ENCODE results near the gene TSHR. TPM values are rescaled to one million over a fixed set of nuclear protein-coding genes. Genes with fewer than 3 reads are reported as not detected.
A peak's percentile ranks its signal among the peaks of the same experiment; 100 is the strongest.

Gene TSHR
- total RNA-seq, 1 experiment from 2014 or later = not detected

- intact Hi-C loops (cut with micrococcal nuclease) = no loop called here
- no peak overlapping the region for H3K27ac Mint-ChIP-seq (ENCODE audit: low read depth, unreplicated experiment)
- no peak overlapping the region for H3K4me3 Mint-ChIP-seq (ENCODE audit: unreplicated experiment)
These were observed 111.3 kb downstream of the TSHR start for GRCh38 chr14:81066672-81067071.

GRCh38 chr14:81067156-81067555 is 111.7 kb downstream of the TSHR start:
- ChIA-PET POLR2A (no interaction called here), CTCF (interaction anchor here (1.9 kb wide), 1 partner anchor 71 kb away, joined by 9 read pairs; no protein-coding TSS in a partner anchor)
- Mint-ChIP-seq H3K36me3 (ENCODE audit: insufficient read depth, unreplicated experiment) (no peaks in the 10 kb centered on the region), H3K4me1 (ENCODE audit: insufficient read depth, unreplicated experiment) (no peaks in the 10 kb centered on the region), H3K4me3 (ENCODE audit: unreplicated experiment) (no peak overlapping the region), H3K27me3 (ENCODE audit: insufficient read depth, unreplicated experiment) (no peaks in the 10 kb centered on the region), H3K9me3 (ENCODE audit: unreplicated experiment) (peaks cover 10% of the 10 kb centered on the region), H3K27ac (ENCODE audit: low read depth, unreplicated experiment) (no peak overlapping the region)
- DNase-seq (ENCODE audit: unreplicated experiment) = no peak
- intact Hi-C loops (cut with micrococcal nuclease) = no loop called here
- TF ChIP-seq CTCF (IDR thresholded peaks at IDR 0.05; ENCODE audit: unreplicated experiment) = no peak
- BruUV-seq (replicated peaks) = no TSS peak

More at GRCh38 chr14:81066672-81067071, 111.3 kb downstream of the TSHR start:
- Mint-ChIP-seq H3K36me3 (ENCODE audit: insufficient read depth, unreplicated experiment) (no peaks in the 10 kb centered on the region), H3K27me3 (ENCODE audit: insufficient read depth, unreplicated experiment) (no peaks in the 10 kb centered on the region), H3K9me3 (ENCODE audit: unreplicated experiment) (peaks cover 10% of the 10 kb centered on the region), H3K4me1 (ENCODE audit: insufficient read depth, unreplicated experiment) (no peaks in the 10 kb centered on the region)
- DNase-seq (ENCODE audit: unreplicated experiment) = no peak
- ChIA-PET POLR2A (no interaction called here), CTCF (interaction anchor here (1.9 kb wide), 1 partner anchor 71 kb away, joined by 9 read pairs; no protein-coding TSS in a partner anchor)
- no peak for TF ChIP-seq CTCF (IDR thresholded peaks at IDR 0.05; ENCODE audit: unreplicated experiment)
- no TSS peak for BruUV-seq (replicated peaks)

GRCh38 chr14:81068176-81068782 is 112.9 kb downstream of the TSHR start:
- BruUV-seq (replicated peaks) = no TSS peak
- Mint-ChIP-seq H3K9me3 (ENCODE audit: unreplicated experiment) (peaks cover 10% of the 10 kb centered on the region), H3K36me3 (ENCODE audit: insufficient read depth, unreplicated experiment) (no peaks in the 10 kb centered on the region), H3K4me1 (ENCODE audit: insufficient read depth, unreplicated experiment) (no peaks in the 10 kb centered on the region), H3K27ac (ENCODE audit: low read depth, unreplicated experiment) (no peak overlapping the region), H3K4me3 (ENCODE audit: unreplicated experiment) (no peak overlapping the region), H3K27me3 (ENCODE audit: insufficient read depth, unreplicated experiment) (no peaks in the 10 kb centered on the region)
- TF ChIP-seq CTCF (IDR thresholded peaks at IDR 0.05; ENCODE audit: unreplicated experiment) = no peak
- ChIA-PET CTCF (interaction anchor here (1.9 kb wide), 1 partner anchor 72 kb away, joined by 9 read pairs; no protein-coding TSS in a partner anchor), POLR2A (no interaction called here)
- DNase-seq (ENCODE audit: unreplicated experiment) = no peak
- intact Hi-C loops (cut with micrococcal nuclease) = no loop called here

- H3K27me3 Mint-ChIP-seq (ENCODE audit: insufficient read depth, unreplicated experiment) = no peaks in the 10 kb centered on the region
- H3K36me3 Mint-ChIP-seq (ENCODE audit: insufficient read depth, unreplicated experiment) = no peaks in the 10 kb centered on the region
- no peak overlapping the region for H3K27ac Mint-ChIP-seq (ENCODE audit: low read depth, unreplicated experiment)
- no TSS peak for BruUV-seq (replicated peaks)
- no peak overlapping the region for H3K4me3 Mint-ChIP-seq (ENCODE audit: unreplicated experiment)
- H3K9me3 Mint-ChIP-seq (ENCODE audit: unreplicated experiment) = peaks cover 10% of the 10 kb centered on the region
- POLR2A ChIA-PET = no interaction called here
- intact Hi-C loops (cut with micrococcal nuclease) = no loop called here
- TF ChIP-seq CTCF (IDR thresholded peaks at IDR 0.05; ENCODE audit: unreplicated experiment) = no peak
- peak; percentile 4 for DNase-seq (ENCODE audit: unreplicated experiment)
- CTCF ChIA-PET = interaction anchor here (1.5 kb wide), 1 partner anchor 74 kb away, joined by 9 read pairs; no protein-coding TSS in a partner anchor
- H3K4me1 Mint-ChIP-seq (ENCODE audit: insufficient read depth, unreplicated experiment) = no peaks in the 10 kb centered on the region
These were observed 115.1 kb downstream of the TSHR start for GRCh38 chr14:81070511-81070910.

All from MCF 10A (cell line).